SK-N-SH (cell line): ENCODE measurements around the gene OSBPL6. TPM values are rescaled to one million over a fixed set of nuclear protein-coding genes. Genes with fewer than 3 reads are reported as not detected.

Source experiments
- CTCF ChIA-PET: fragments of 300-600, 350-600 bp; formaldehyde crosslinking; extraction: SDS; loops from one replicate; lab custom pipeline; 2021; lab: Yijun Ruan, JAX
- POLR2A ChIA-PET: fragments of 350-600 bp; sonication (Branson Sonifier 250); formaldehyde crosslinking; extraction: SDS; loops from one replicate; lab custom pipeline; 2020; ENCODE audit warnings: antibody characterized with exemption, inconsistent platforms; lab: Yijun Ruan, JAX
- DNase-seq: peaks from one replicate; pipeline ENCODE4 v3.0.0; 2012
- H2AFZ ChIP-seq: fragments of 200-600 bp; sonication (generic); 2 replicates; pipeline ENCODE4 v1.8.1; 2016; ENCODE audit warnings: antibody characterized with exemption, mild to moderate bottlenecking, low read depth
- H3F3A ChIP-seq: fragments of 200-600 bp; sonication (generic); replicated peaks from 2 replicates; pipeline ENCODE3; 2016; ENCODE audit warnings: antibody characterized with exemption, mild to moderate bottlenecking; ENCODE audit not compliant: insufficient read depth
- H3K27ac ChIP-seq, 2 experiments: fragments of 200-500 bp in 1 of 2; fragments of 200-600 bp in 1 of 2; sonication (Bioruptor generic) in 1 of 2; sonication (generic), shearing (Covaris generic) in 1 of 2; 2 replicates each; pipeline versions ENCODE4 v1.5.1 to v1.6.1; 2014 to 2016; ENCODE audit warnings: low read depth in 2 of 2, inconsistent platforms in 1 of 2, low read length in 1 of 2, mild to moderate bottlenecking in 1 of 2, mixed read lengths in 1 of 2
- H3K27me3 ChIP-seq: fragments of 200-600 bp; sonication (generic), shearing (Covaris generic); 2 replicates; pipeline ENCODE4 v1.6.1; 2016; ENCODE audit warnings: mixed run types; ENCODE audit not compliant: insufficient read depth
- H3K36me3 ChIP-seq, 2 experiments: fragments of 200-500 bp in 1 of 2; fragments of 200-600 bp in 1 of 2; sonication (Bioruptor generic) in 1 of 2; sonication (generic) in 1 of 2; replicated peaks in 1 of 2; 2 replicates each; pipeline versions ENCODE3 to v1.5.1; 2014 to 2016; ENCODE audit warnings: low read length in 1 of 2, mild to moderate bottlenecking in 1 of 2; ENCODE audit not compliant: insufficient read depth in 2 of 2, control insufficient read depth in 1 of 2
- H3K4me1 ChIP-seq, 2 experiments: fragments of 200-500 bp in 1 of 2; fragments of 200-600 bp in 1 of 2; sonication (Bioruptor generic) in 1 of 2; sonication (generic), shearing (Covaris generic) in 1 of 2; 2 replicates each; pipeline versions ENCODE4 v1.5.1 to v1.6.1; 2014 to 2016; ENCODE audit warnings: low read depth in 1 of 2, low read length in 1 of 2, mixed run types in 1 of 2; ENCODE audit not compliant: insufficient read depth in 2 of 2, control insufficient read depth in 1 of 2
- H3K4me2 ChIP-seq: fragments of 200-600 bp; sonication (generic), shearing (Covaris generic); 2 replicates; pipeline ENCODE4 v1.6.1; 2017; ENCODE audit warnings: mixed run types
- H3K4me3 ChIP-seq, 2 experiments: fragments of 200-500 bp in 1 of 2; fragments of 200-600 bp in 1 of 2; sonication (Bioruptor generic) in 1 of 2; sonication (generic), shearing (Covaris generic) in 1 of 2; 2 replicates each; pipeline versions ENCODE4 v1.5.1 to v1.8.1; 2014 to 2016; ENCODE audit warnings: low read depth in 2 of 2, inconsistent platforms in 1 of 2, low read length in 1 of 2, mild to moderate bottlenecking in 1 of 2, mixed read lengths in 1 of 2, moderate library complexity in 1 of 2
- H3K79me2 ChIP-seq: fragments of 200-600 bp; sonication (generic); 2 replicates; pipeline ENCODE4 v1.8.1; 2017; ENCODE audit warnings: mild to moderate bottlenecking; ENCODE audit not compliant: insufficient read depth
- H3K9ac ChIP-seq: fragments of 200-600 bp; sonication (generic); 2 replicates; pipeline ENCODE4 v1.6.1; 2017; ENCODE audit warnings: mixed run types
- H3K9me2 ChIP-seq: fragments of 200-600 bp; sonication (generic); 2 replicates; pipeline ENCODE4 v1.6.1; 2017; ENCODE audit warnings: mixed run types
- H3K9me3 ChIP-seq: fragments of 200-600 bp; sonication (generic); 2 replicates; pipeline ENCODE4 v1.6.1; 2017; ENCODE audit warnings: mixed run types, mild to moderate bottlenecking, moderate library complexity
- H4K20me1 ChIP-seq: fragments of 200-600 bp; sonication (generic); 2 replicates; pipeline ENCODE4 v1.6.1; 2017; ENCODE audit warnings: mild to moderate bottlenecking, mixed run types; ENCODE audit not compliant: insufficient read depth
- CHD2 ChIP-seq: fragments of 150-350 bp; IDR thresholded peaks from 2 replicates; pipeline ENCODE4 v1.6.1; 2018; ENCODE audit warnings: low read length; ENCODE audit not compliant: partially characterized antibody
- ELF1 ChIP-seq: IDR thresholded peaks from 2 replicates; pipeline ENCODE4 v1.4.0; 2012
- EZH2phosphoT487 ChIP-seq: fragments of 200-600 bp; sonication (generic); IDR thresholded peaks from 2 replicates; pipeline ENCODE4 v1.6.1; 2017; ENCODE audit warnings: low read depth, mixed run types, mild to moderate bottlenecking, antibody characterized with exemption, moderate library complexity, borderline replicate concordance
- FOXJ3 ChIP-seq: sonication (generic); formaldehyde crosslinking; IDR thresholded peaks from 2 replicates; pipeline ENCODE4 v1.5.1; 2020; ENCODE audit warnings: mild to moderate bottlenecking, missing genetic modification reagents
- FOXM1 ChIP-seq: IDR thresholded peaks from 2 replicates; pipeline ENCODE4 v1.4.0; 2012; ENCODE audit warnings: low read depth, mild to moderate bottlenecking
- GABPA ChIP-seq: IDR thresholded peaks from 2 replicates; pipeline ENCODE4 v1.4.0; 2012; ENCODE audit warnings: low read depth, mild to moderate bottlenecking
- GATA2 ChIP-seq: sonication (generic); formaldehyde crosslinking; IDR thresholded peaks from 2 replicates; pipeline ENCODE4 v1.5.0; 2020; ENCODE audit warnings: mild to moderate bottlenecking, missing genetic modification reagents
- JUND ChIP-seq: IDR thresholded peaks from 2 replicates; pipeline ENCODE4 v1.4.0; 2012
- MEF2A ChIP-seq: IDR thresholded peaks from 2 replicates; pipeline ENCODE4 v1.4.0; 2012; ENCODE audit warnings: low read depth, borderline replicate concordance
- MXI1 ChIP-seq: IDR thresholded peaks from 2 replicates; pipeline ENCODE4 v1.6.1; 2012; ENCODE audit warnings: mild to moderate bottlenecking, low read depth, low read length, improper control_type of control experiment
- NRF1 ChIP-seq: IDR thresholded peaks from 2 replicates; pipeline ENCODE4 v1.6.1; 2012; ENCODE audit warnings: low read depth, mild to moderate bottlenecking, low read length
- RXRA ChIP-seq: IDR thresholded peaks from 2 replicates; pipeline ENCODE4 v1.4.0; 2012; ENCODE audit warnings: low read depth, mild to moderate bottlenecking, borderline replicate concordance
- SMC3 ChIP-seq: IDR thresholded peaks from 2 replicates; pipeline ENCODE4 v1.6.1; 2012; ENCODE audit warnings: low read depth, low read length, improper control_type of control experiment
- TAF1 ChIP-seq: IDR thresholded peaks from 2 replicates; pipeline ENCODE4 v1.6.1; 2012; ENCODE audit warnings: low read depth, mild to moderate bottlenecking, low read length, moderate library complexity, borderline replicate concordance
- TCF12 ChIP-seq: IDR thresholded peaks from 2 replicates; pipeline ENCODE4 v1.4.0; 2012
- TEAD4 ChIP-seq: IDR thresholded peaks from 2 replicates; pipeline ENCODE4 v1.4.0; 2012; ENCODE audit warnings: mild to moderate bottlenecking, borderline replicate concordance; ENCODE audit not compliant: insufficient read depth
- YY1 ChIP-seq: IDR thresholded peaks from 2 replicates; pipeline ENCODE4 v1.4.0; 2012; ENCODE audit warnings: low read depth, mild to moderate bottlenecking
- WGBS: methylation state at CpG from one replicate; pipeline ENCODE4 v1.1.6; 2017; ENCODE audit warnings: low lambda C conversion rate; 5-methylcytosine and 5-hydroxymethylcytosine counted together
- polyA plus RNA-seq, 3 experiments: library from polyadenylated mRNA; depleted of rRNA; stranded (reverse); fragments of >200 nt; gene quantifications; 2 replicates each; pipeline ENCODE4 v1.2.3, GENCODE V29; 2012
- TF ChIP-seq, protein P1 (sequence below): fragments of 150-350 bp; IDR thresholded peaks from 2 replicates; pipeline ENCODE4 v1.6.1; 2017; ENCODE audit warnings: antibody characterized with exemption, low read length, low read depth, borderline replicate concordance
- TF ChIP-seq, protein P2 (sequence below): fragments of 200-600 bp; sonication (generic); IDR thresholded peaks from 2 replicates; pipeline ENCODE4 v1.6.1; 2017; ENCODE audit warnings: antibody characterized with exemption, mild to moderate bottlenecking, moderate library complexity
- TF ChIP-seq, protein P3 (sequence below): IDR thresholded peaks from 2 replicates; pipeline ENCODE4 v1.4.0; 2012; ENCODE audit warnings: low read depth
- TF ChIP-seq, protein P4 (sequence below): IDR thresholded peaks from 2 replicates; pipeline ENCODE4 v1.4.0; 2012; ENCODE audit warnings: low read depth, borderline replicate concordance

OSBPL6 gene
- polyA plus RNA-seq, 1 of the 3 experiments (the other 2 are of a cell fraction) = 2.7 TPM

DNA sequence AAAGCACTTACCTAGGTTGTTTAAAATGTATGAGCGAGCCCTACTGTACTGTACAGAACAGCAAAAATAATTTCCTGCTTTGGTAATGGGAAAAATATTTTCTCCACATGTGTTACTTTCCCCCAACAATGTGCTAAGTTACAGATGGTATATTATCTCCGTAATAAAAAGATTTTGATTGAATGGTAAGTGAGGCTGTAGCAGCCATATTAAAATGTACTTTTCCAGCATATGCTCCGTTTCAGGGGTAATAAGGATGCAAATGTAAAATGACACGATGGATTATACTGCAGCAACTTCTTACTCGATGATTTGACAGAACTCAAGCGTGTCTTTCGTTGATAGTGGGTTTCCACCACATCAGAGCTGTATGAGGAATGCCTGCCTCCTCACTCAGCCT, 50.5 kb downstream of the OSBPL6 start:
- H3K4me3 ChIP-seq = no peak overlapping the region
- CTCF ChIA-PET = no interaction called here
- POLR2A ChIA-PET = no interaction called here
- no peaks in the 10 kb centered on the region for H3K79me2 ChIP-seq
- no peak overlapping the region for H3K27ac ChIP-seq
- no peaks in the 10 kb centered on the region for H3K9me3 ChIP-seq
- no peak overlapping the region for H3K4me2 ChIP-seq
- H3K9ac ChIP-seq = no peak overlapping the region
- no peaks in the 10 kb centered on the region for H3K27me3 ChIP-seq
- no peaks in the 10 kb centered on the region for H3K9me2 ChIP-seq
- H3K4me1 ChIP-seq = peaks cover 6 to 18% of the 10 kb centered on the region in 2 experiments; a peak in 3 of 4 replicates
- DNase-seq = no peak
- no peaks in the 10 kb centered on the region for H4K20me1 ChIP-seq
- no peak overlapping the region for H2AFZ ChIP-seq
- WGBS = 71% methylated on average over 7 of the region's 7 CpGs
- peaks cover 5% of the 10 kb centered on the region for H3F3A ChIP-seq
- TF ChIP-seq GATA2 (CRISPR knock-in tag) = no peak
- TF ChIP-seq YY1 = no peak
- TF ChIP-seq, protein P1, sequence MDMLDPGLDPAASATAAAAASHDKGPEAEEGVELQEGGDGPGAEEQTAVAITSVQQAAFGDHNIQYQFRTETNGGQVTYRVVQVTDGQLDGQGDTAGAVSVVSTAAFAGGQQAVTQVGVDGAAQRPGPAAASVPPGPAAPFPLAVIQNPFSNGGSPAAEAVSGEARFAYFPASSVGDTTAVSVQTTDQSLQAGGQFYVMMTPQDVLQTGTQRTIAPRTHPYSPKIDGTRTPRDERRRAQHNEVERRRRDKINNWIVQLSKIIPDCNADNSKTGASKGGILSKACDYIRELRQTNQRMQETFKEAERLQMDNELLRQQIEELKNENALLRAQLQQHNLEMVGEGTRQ = no peak
- TF ChIP-seq TAF1 = no peak
- no peak for TF ChIP-seq EZH2phosphoT487
- TF ChIP-seq, protein P2, sequence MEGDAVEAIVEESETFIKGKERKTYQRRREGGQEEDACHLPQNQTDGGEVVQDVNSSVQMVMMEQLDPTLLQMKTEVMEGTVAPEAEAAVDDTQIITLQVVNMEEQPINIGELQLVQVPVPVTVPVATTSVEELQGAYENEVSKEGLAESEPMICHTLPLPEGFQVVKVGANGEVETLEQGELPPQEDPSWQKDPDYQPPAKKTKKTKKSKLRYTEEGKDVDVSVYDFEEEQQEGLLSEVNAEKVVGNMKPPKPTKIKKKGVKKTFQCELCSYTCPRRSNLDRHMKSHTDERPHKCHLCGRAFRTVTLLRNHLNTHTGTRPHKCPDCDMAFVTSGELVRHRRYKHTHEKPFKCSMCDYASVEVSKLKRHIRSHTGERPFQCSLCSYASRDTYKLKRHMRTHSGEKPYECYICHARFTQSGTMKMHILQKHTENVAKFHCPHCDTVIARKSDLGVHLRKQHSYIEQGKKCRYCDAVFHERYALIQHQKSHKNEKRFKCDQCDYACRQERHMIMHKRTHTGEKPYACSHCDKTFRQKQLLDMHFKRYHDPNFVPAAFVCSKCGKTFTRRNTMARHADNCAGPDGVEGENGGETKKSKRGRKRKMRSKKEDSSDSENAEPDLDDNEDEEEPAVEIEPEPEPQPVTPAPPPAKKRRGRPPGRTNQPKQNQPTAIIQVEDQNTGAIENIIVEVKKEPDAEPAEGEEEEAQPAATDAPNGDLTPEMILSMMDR = no peak
- no peak for TF ChIP-seq TCF12
- no peak for TF ChIP-seq SMC3
- TF ChIP-seq MXI1 = no peak
- TF ChIP-seq JUND = no peak
- TF ChIP-seq, protein P3, sequence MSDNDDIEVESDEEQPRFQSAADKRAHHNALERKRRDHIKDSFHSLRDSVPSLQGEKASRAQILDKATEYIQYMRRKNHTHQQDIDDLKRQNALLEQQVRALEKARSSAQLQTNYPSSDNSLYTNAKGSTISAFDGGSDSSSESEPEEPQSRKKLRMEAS = no peak
- TF ChIP-seq CHD2 = no peak
- TF ChIP-seq MEF2A = no peak
- TF ChIP-seq, all 33 proteins: peak for 0
- no peaks in the 10 kb centered on the region for H3K36me3 ChIP-seq

DNA sequence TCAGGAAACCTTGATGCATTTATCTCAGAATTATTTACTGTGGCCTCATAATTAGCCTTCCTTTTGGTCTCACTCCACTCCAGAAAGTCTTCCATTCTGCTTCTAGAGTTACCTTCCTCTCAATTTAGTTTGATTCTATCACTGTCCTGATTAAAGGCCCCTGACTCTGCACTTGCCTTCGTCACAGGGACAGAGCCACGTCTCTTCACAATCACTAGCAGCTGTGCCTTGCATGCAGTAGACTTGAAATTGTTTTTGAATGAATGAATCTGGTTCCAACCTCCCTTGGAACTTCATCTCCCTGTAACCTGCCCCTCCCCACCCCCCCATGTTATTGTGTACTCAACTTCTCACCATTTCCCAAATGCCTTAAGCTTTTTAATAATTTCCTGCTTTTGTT, 52.4 kb downstream of the OSBPL6 start:
- no peak overlapping the region for H3K4me3 ChIP-seq
- H3K9me3 ChIP-seq = no peaks in the 10 kb centered on the region
- H2AFZ ChIP-seq = no peak overlapping the region
- H4K20me1 ChIP-seq = no peaks in the 10 kb centered on the region
- H3K79me2 ChIP-seq = no peaks in the 10 kb centered on the region
- 84% methylated on average over 2 of the region's 2 CpGs for WGBS
- ChIA-PET POLR2A (no interaction called here), CTCF (interaction anchor here (1.6 kb wide), 1 partner anchor 9 kb away, joined by 5 read pairs; no protein-coding TSS in a partner anchor)
- H3F3A ChIP-seq = peaks cover 5% of the 10 kb centered on the region
- no peak overlapping the region for H3K4me2 ChIP-seq
- H3K27me3 ChIP-seq = no peaks in the 10 kb centered on the region
- H3K9ac ChIP-seq = no peak overlapping the region
- DNase-seq = no peak
- H3K36me3 ChIP-seq = no peaks in the 10 kb centered on the region
- H3K27ac ChIP-seq = no peak overlapping the region
- H3K4me1 ChIP-seq = peaks cover 6 to 16% of the 10 kb centered on the region in 2 experiments; a peak in 3 of 4 replicates
- H3K9me2 ChIP-seq = no peaks in the 10 kb centered on the region
- TF ChIP-seq MEF2A = no peak
- TF ChIP-seq TEAD4 = no peak
- no peak for TF ChIP-seq RXRA
- TF ChIP-seq GABPA = no peak
- TF ChIP-seq, protein P2 = no peak
- no peak for TF ChIP-seq FOXM1
- no peak for TF ChIP-seq SMC3
- no peak for TF ChIP-seq FOXJ3 (CRISPR knock-in tag)
- TF ChIP-seq, protein P4, sequence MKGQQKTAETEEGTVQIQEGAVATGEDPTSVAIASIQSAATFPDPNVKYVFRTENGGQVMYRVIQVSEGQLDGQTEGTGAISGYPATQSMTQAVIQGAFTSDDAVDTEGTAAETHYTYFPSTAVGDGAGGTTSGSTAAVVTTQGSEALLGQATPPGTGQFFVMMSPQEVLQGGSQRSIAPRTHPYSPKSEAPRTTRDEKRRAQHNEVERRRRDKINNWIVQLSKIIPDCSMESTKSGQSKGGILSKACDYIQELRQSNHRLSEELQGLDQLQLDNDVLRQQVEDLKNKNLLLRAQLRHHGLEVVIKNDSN = no peak
- TF ChIP-seq NRF1 = no peak
- no peak for TF ChIP-seq ELF1
- TF ChIP-seq, protein P1 = no peak
